Epithelial cell of proximal tubule (primary cell): ENCODE measurements around the gene TNNI2. TPM values are rescaled to one million over a fixed set of nuclear protein-coding genes. Genes with fewer than 3 reads are reported as not detected.

Experiments used
- DNase-seq: peaks from one replicate; pipeline ENCODE4 v3.0.0-alpha.2; 2011; ENCODE audit warnings: low read depth
- H3K4me3 ChIP-seq: 2 replicates; pipeline ENCODE4 v1.5.1; 2011; ENCODE audit warnings: low read depth, mild to moderate bottlenecking, low read length
- CTCF ChIP-seq: conservative IDR thresholded peaks from 2 replicates; pipeline ENCODE4 v1.5.1; 2012; ENCODE audit warnings: low read depth, mild to moderate bottlenecking, low read length
- total RNA-seq: library from RNA; depleted of rRNA; stranded (reverse); fragments of >200 nt; gene quantifications from 2 replicates; pipeline ENCODE4 v1.2.3, GENCODE V29; 2015

The TNNI2 gene
- total RNA-seq: not detected in 2 replicates

DNA sequence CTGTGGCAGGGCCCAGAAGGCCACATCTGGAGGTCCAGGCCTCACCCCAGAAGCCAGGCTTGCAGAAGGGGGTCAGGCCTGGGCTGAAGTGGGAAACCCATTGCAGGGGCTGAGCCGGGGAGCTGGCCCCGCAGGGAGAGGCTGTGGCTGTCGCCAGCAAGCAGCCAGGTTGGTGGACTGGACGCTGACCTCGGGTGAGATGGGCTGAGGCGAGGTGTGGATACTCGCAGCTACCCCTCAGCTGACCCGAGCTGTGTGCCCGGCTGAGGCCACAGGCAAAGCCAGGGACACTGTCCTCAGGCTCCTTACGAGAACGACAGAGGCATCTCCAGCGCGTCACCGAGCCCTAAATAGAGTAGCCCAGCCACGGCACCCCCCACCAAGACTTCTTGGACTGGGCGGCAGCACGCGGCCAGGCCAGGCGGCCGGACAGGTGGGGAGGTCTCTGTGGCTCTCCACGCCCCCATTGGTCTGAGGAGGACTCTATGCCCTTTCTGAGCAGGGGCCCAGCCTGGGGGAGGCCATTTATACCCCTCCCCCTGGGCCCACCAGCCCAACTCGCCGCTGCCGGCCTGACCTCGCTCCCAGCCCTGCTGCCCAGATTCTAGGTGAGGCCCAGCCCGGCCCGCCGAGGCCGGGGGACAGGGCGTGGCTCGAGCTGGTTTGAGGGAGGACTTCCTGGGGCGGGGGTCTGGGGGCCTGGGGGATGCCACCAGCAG, at the start of gene TNNI2:
Gene TNNI2, plus strand, starts transcription at position 556 of the 719 bp plus-strand sequence. CDS start 716 bp downstream, outside the sequence.
- no peak within 1 kb of the TSS for H3K4me3 ChIP-seq

DNA sequence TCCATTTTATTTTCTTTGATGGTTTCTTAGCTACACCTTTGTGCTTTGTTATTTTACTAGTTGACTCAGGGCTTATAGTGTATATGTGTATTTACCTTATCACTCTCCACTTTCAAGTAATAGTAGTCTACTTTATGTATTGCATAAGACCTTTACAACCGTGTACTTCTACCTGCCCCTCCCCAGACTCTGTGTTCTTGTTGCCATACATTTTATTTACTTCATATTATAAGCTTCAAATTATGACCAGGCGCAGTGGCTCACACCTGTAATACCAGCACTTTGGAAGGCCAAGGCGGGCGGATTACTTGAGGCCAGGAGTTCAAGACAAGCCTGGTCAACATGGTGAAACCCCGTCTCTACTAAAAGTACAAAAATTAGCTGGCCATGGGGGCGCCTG, 46.9 kb upstream of the TNNI2 start:
- no peak for TF ChIP-seq CTCF
- H3K4me3 ChIP-seq: no peak overlapping the region
- DNase-seq: no peak

More for the DNA sequence above, at the start of gene TNNI2:
- no peak for DNase-seq
- no peak for TF ChIP-seq CTCF

GRCh38 chr11:1792461-1792860, 46.3 kb upstream of the TNNI2 start:
- DNase-seq: no peak
- TF ChIP-seq CTCF: no peak
- no peak overlapping the region for H3K4me3 ChIP-seq

- DNase-seq: no peak
- no peak for TF ChIP-seq CTCF
- no peak overlapping the region for H3K4me3 ChIP-seq
Measured at GRCh38 chr11:1793081-1793480, 45.7 kb upstream of the TNNI2 start.

GRCh38 chr11:1796413-1797011, 42.3 kb upstream of the TNNI2 start:
- DNase-seq: no peak
- TF ChIP-seq CTCF: no peak
- no peak overlapping the region for H3K4me3 ChIP-seq

GRCh38 chr11:1797391-1798125, 41.2 kb upstream of the TNNI2 start:
- no peak for DNase-seq
- no peak for TF ChIP-seq CTCF
- no peak overlapping the region for H3K4me3 ChIP-seq
